Muscle layer of duodenum (tissue), 2 donors: ENCODE results near the gene DNM2.

ENCODE experiments used
- H3K27ac ChIP-seq: one replicate; pipeline ENCODE4 v1.7.0; 2013; ENCODE audit warnings: mild to moderate bottlenecking, low read length
- H3K27me3 ChIP-seq: one replicate; pipeline ENCODE4 v1.7.0; 2013; ENCODE audit warnings: low read depth, mild to moderate bottlenecking, control low read depth, low read length
- H3K36me3 ChIP-seq, 2 donors: one replicate each; pipeline ENCODE4 v1.7.0; 2013; ENCODE audit warnings: low read length in 2 of 2, control low read depth in 1 of 2, mild to moderate bottlenecking in 1 of 2; ENCODE audit not compliant: insufficient read depth in 2 of 2, control insufficient read depth in 1 of 2
- H3K4me1 ChIP-seq, 2 donors: one replicate each; pipeline ENCODE4 v1.7.0; 2013; ENCODE audit warnings: low read length in 2 of 2, mild to moderate bottlenecking in 2 of 2, control low read depth in 1 of 2, moderate library complexity in 1 of 2; ENCODE audit not compliant: insufficient read depth in 2 of 2, control insufficient read depth in 1 of 2
- H3K4me3 ChIP-seq, 2 donors: one replicate each; pipeline ENCODE4 v1.7.0; 2013; ENCODE audit warnings: low read length in 2 of 2, low read depth in 1 of 2, mild to moderate bottlenecking in 1 of 2
- H3K9me3 ChIP-seq, 2 donors: one replicate each; pipeline ENCODE4 v1.7.0; 2013; ENCODE audit warnings: low read length in 2 of 2, control low read depth in 1 of 2, mild to moderate bottlenecking in 1 of 2; ENCODE audit not compliant: control insufficient read depth in 1 of 2
- donor health status: healthy.

The DNM2 gene

GRCh38 chr19:10712754-10713153 lies 5.1 kb upstream of the DNM2 start:
- H3K27ac ChIP-seq: peak overlapping the region; percentile 5
- H3K4me3 ChIP-seq: peak overlapping the region in 1 of 2 donors; percentile 21
- peaks cover 0 to 4% of the 10 kb centered on the region in 2 donors for H3K4me1 ChIP-seq
- H3K36me3 ChIP-seq: peaks cover 3 to 26% of the 10 kb centered on the region in 2 donors
- no peaks in the 10 kb centered on the region for H3K9me3 ChIP-seq
- no peaks in the 10 kb centered on the region for H3K27me3 ChIP-seq

GRCh38 chr19:10713317-10713716 lies 4.6 kb upstream of the DNM2 start:
- Histone ChIP-seq H3K4me1 (peaks cover 0 to 4% of the 10 kb centered on the region in 2 donors), H3K36me3 (peaks cover 3 to 25% of the 10 kb centered on the region in 2 donors), H3K4me3 (peak overlapping the region in 1 of 2 donors; percentile 21), H3K27ac (peak overlapping the region; percentile 5), H3K9me3 (no peaks in the 10 kb centered on the region), H3K27me3 (no peaks in the 10 kb centered on the region)

- Histone ChIP-seq H3K27ac (no peak overlapping the region), H3K9me3 (no peaks in the 10 kb centered on the region), H3K4me1 (peaks cover 0 to 31% of the 10 kb centered on the region in 2 donors), H3K36me3 (peaks cover 2 to 15% of the 10 kb centered on the region in 2 donors), H3K4me3 (peak overlapping the region; percentile 44 to 46), H3K27me3 (no peaks in the 10 kb centered on the region)
These were observed 874 bp upstream of the DNM2 start for GRCh38 chr19:10717054-10717355.

DNA sequence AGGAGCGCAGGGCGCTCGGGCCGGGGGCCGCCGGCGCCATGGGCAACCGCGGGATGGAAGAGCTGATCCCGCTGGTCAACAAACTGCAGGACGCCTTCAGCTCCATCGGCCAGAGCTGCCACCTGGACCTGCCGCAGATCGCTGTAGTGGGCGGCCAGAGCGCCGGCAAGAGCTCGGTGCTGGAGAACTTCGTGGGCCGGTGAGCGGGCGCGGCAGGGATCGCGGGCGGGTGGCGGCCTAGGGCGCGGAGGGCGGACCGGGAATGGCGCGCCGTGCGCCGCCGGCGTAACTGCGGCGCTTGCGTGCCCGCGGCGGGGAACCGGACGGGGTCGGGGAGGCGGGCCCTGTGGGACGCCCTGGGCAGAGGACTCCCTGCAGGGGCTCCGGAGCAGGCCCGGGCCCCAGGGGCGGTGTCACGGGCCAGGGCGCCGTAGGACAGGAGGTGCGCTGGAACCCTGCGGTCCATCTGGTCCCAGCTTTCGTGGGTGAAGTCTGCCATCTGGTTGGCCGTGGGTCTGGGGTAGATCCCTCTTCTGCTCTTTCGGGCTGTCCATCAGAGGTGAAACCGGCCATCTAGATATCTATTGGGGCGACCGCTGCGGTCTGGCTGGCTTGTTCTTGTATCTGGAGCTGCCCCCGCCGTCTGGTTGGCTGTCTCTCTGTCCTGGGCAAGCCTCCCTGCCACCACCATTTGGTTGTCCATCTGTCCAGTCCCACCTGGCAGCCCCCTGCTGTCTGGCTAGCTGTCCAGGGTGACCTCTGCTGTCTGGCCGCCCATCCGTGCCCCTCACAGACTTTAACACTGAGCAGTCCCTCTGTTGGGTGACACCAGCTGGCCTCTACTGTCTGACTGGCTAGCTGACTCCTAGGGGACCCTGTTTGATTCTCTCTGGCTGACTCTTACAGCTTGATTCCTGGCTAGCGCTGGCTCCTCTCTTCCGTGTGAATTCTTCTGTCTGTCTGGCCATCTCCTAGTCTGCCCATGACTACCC lies 622 bp downstream of the DNM2 start:
- Histone ChIP-seq H3K27me3 (no peaks in the 10 kb centered on the region), H3K27ac (peak overlapping the region; percentile 84)

GRCh38 chr19:10719466-10719961 lies 1.6 kb downstream of the DNM2 start:
- Histone ChIP-seq H3K36me3 (peaks cover 0 to 3% of the 10 kb centered on the region in 2 donors), H3K4me1 (peaks cover 0 to 31% of the 10 kb centered on the region in 2 donors), H3K9me3 (no peaks in the 10 kb centered on the region), H3K4me3 (peak overlapping the region; percentile 87 to 90), H3K27me3 (no peaks in the 10 kb centered on the region), H3K27ac (peak overlapping the region; percentile 84)

More for the DNA sequence above, 622 bp downstream of the DNM2 start:
- Histone ChIP-seq H3K4me1 (peaks cover 0 to 31% of the 10 kb centered on the region in 2 donors), H3K4me3 (peak overlapping the region; percentile 87 to 90), H3K36me3 (peaks cover 0 to 3% of the 10 kb centered on the region in 2 donors), H3K9me3 (no peaks in the 10 kb centered on the region)

- Histone ChIP-seq H3K27ac (no peak overlapping the region), H3K27me3 (no peaks in the 10 kb centered on the region), H3K4me1 (peaks cover 0 to 31% of the 10 kb centered on the region in 2 donors), H3K36me3 (peaks cover 0 to 3% of the 10 kb centered on the region in 2 donors), H3K4me3 (no peak overlapping the region), H3K9me3 (no peaks in the 10 kb centered on the region)
These were observed 2.8 kb downstream of the DNM2 start for GRCh38 chr19:10720607-10721125.

DNA sequence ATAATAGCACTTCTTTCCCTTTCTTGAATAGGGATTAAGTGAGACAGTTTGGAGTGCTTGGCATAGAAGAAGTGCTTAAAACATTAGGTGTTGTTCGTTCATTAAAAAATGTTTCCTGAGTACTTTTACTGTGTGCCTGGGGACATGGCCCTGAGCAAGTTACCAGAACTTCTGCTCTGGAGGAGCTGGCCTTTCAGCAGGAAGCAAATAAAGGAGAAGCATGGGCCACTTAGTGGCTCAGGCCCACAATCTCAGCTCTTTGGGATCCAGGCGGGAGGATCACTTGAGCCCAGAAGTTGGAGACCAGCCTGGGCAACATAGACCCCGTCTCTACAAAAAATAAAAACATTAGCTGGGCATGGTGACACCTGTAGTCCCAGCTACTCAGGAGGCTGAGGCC lies 5.7 kb downstream of the DNM2 start:
- Histone ChIP-seq H3K27ac (no peak overlapping the region), H3K27me3 (no peaks in the 10 kb centered on the region), H3K36me3 (peaks cover 0 to 3% of the 10 kb centered on the region in 2 donors), H3K4me1 (peaks cover 3 to 31% of the 10 kb centered on the region in 2 donors), H3K9me3 (no peaks in the 10 kb centered on the region), H3K4me3 (no peak overlapping the region)

DNA sequence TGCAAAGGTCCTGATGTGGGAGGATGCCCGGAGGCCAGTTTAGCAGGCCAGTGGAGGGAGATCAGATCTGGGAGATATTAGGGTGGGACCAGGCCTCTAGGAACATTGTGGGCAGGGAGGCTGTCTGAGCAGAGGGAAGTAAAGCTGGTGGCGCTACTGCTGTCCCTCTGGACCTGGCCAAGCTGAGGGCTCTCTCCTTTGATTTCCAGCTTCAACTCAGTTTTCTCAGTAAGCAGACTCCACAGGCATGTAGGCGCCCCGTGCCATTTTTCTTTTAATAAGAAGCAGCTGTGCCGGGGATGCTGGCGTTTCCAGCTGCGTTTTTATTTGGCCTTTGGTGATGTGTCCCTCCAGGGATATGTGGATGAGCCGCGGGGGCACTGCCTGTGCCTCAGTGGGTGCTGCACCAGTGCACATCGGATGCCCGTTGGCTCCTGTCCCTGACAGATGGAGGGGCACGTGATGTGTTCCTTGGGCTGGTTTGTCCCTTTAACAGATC lies 6.7 kb downstream of the DNM2 start:
- peaks cover 3 to 21% of the 10 kb centered on the region in 2 donors for H3K4me1 ChIP-seq
- no peaks in the 10 kb centered on the region for H3K9me3 ChIP-seq
- H3K4me3 ChIP-seq: no peak overlapping the region
- H3K27ac ChIP-seq: no peak overlapping the region
- peaks cover 0 to 3% of the 10 kb centered on the region in 2 donors for H3K36me3 ChIP-seq
- no peaks in the 10 kb centered on the region for H3K27me3 ChIP-seq

DNA sequence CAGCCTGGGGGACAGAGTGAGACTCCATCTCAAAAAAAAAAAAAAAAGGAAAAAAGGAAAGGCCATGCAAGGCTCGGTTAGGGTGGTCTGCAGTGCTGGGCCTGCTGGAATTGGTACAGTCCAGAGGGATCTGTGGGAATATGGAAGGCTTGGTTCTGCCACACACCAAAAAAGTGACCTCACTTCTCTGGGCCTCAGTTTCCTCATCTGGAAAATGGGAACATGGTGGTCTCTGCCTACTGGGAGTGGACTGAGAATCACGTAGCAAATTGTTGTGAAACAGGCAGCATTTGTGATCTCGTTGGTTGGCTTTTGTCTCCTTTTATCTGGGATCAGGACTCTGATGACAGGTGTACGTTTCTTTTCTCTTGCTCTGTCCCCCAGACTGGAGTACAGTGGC lies 7.5 kb downstream of the DNM2 start:
- Histone ChIP-seq H3K36me3 (peaks cover 0 to 3% of the 10 kb centered on the region in 2 donors), H3K27ac (no peak overlapping the region), H3K4me1 (peaks cover 3 to 21% of the 10 kb centered on the region in 2 donors)

DNA sequence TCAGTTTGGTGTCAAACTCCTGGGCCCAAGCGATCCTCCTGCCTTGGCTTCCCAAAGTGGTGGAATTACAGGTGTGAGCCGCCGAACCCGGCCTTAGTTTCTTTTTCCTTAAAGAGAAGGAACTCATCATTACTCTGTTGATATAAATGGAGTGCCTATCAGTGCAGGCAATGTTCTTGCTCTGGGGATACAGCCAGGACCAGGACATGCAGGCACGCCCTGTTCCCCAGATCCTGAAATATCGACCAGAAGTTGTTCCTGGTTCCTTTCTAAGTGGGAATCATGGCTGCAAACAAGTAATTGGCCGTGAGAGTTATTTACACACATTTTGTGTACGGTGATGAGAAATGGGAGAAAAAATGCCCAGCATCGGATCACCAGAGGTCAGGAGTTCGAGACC lies 8.4 kb downstream of the DNM2 start:
- Histone ChIP-seq H3K36me3 (peaks cover 0 to 3% of the 10 kb centered on the region in 2 donors), H3K4me3 (no peak overlapping the region), H3K4me1 (peaks cover 3 to 17% of the 10 kb centered on the region in 2 donors), H3K9me3 (no peaks in the 10 kb centered on the region), H3K27me3 (no peaks in the 10 kb centered on the region), H3K27ac (no peak overlapping the region)

More for the DNA sequence above, 7.5 kb downstream of the DNM2 start:
- H3K9me3 ChIP-seq: no peaks in the 10 kb centered on the region
- H3K4me3 ChIP-seq: no peak overlapping the region
- no peaks in the 10 kb centered on the region for H3K27me3 ChIP-seq

- Histone ChIP-seq H3K4me3 (no peak overlapping the region), H3K27me3 (no peaks in the 10 kb centered on the region), H3K4me1 (peaks cover 3 to 11% of the 10 kb centered on the region in 2 donors)
These were observed 9.9 kb downstream of the DNM2 start for GRCh38 chr19:10727685-10728201.

More at GRCh38 chr19:10727685-10728201, 9.9 kb downstream of the DNM2 start:
- Histone ChIP-seq H3K27ac (no peak overlapping the region), H3K9me3 (no peaks in the 10 kb centered on the region), H3K36me3 (peaks cover 0 to 3% of the 10 kb centered on the region in 2 donors)
